HEK293T (cell line): ENCODE results near the gene SOAT2.

ENCODE experiments used
- CTCF ChIA-PET: fragments of 350-600 bp; formaldehyde crosslinking; extraction: SDS; loops from one replicate; lab custom pipeline; 2021; ENCODE audit warnings: antibody characterized with exemption, inconsistent platforms; lab: Yijun Ruan, JAX
- POLR2A ChIA-PET: fragments of 350-600 bp; formaldehyde crosslinking; extraction: SDS; loops from one replicate; lab custom pipeline; 2020; ENCODE audit warnings: antibody characterized with exemption, inconsistent platforms; lab: Yijun Ruan, JAX
- DNase-seq: peaks from one replicate; pipeline ENCODE4 v3.0.0; 2012; ENCODE audit warnings: mixed read lengths; ENCODE audit errors: extremely low spot score
- ARNT ChIP-seq: fragments of 450-650 bp; IDR thresholded peaks from 2 replicates; pipeline ENCODE4 v1.6.1; 2017; ENCODE audit warnings: mild to moderate bottlenecking
- BHLHE40 ChIP-seq: fragments of 450-650 bp; IDR thresholded peaks from 2 replicates; pipeline ENCODE4 v1.6.1; 2016; ENCODE audit warnings: mild to moderate bottlenecking, moderate library complexity, borderline replicate concordance
- CTBP1 ChIP-seq: fragments of 450-650 bp; IDR thresholded peaks from 2 replicates; pipeline ENCODE4 v1.6.1; 2016; ENCODE audit warnings: borderline replicate concordance
- ELF4 ChIP-seq: fragments of 450-650 bp; IDR thresholded peaks from 2 replicates; pipeline ENCODE4 v1.6.1; 2017; ENCODE audit warnings: antibody characterized with exemption
- FOXA1 ChIP-seq: fragments of 450-650 bp; IDR thresholded peaks from 2 replicates; pipeline ENCODE4 v1.6.1; 2016; ENCODE audit warnings: mild to moderate bottlenecking
- FOXK2 ChIP-seq: fragments of 450-650 bp; IDR thresholded peaks from 2 replicates; pipeline ENCODE4 v1.6.1; 2016; ENCODE audit warnings: mild to moderate bottlenecking
- FOXM1 ChIP-seq: fragments of 450-650 bp; IDR thresholded peaks from 2 replicates; pipeline ENCODE4 v1.6.1; 2017; ENCODE audit warnings: mild to moderate bottlenecking, borderline replicate concordance
- HDGF ChIP-seq: fragments of 450-650 bp; IDR thresholded peaks from 2 replicates; pipeline ENCODE4 v1.6.1; 2017; ENCODE audit warnings: antibody characterized with exemption, borderline replicate concordance
- L3MBTL2 ChIP-seq: fragments of 450-650 bp; conservative IDR thresholded peaks from 2 replicates; pipeline ENCODE4 v1.6.1; 2016; ENCODE audit warnings: mild to moderate bottlenecking
- LEF1 ChIP-seq: fragments of 450-650 bp; IDR thresholded peaks from 2 replicates; pipeline ENCODE4 v1.6.1; 2017; ENCODE audit warnings: mild to moderate bottlenecking, borderline replicate concordance
- NFRKB ChIP-seq: fragments of 450-650 bp; IDR thresholded peaks from 2 replicates; pipeline ENCODE4 v1.6.1; 2016; ENCODE audit warnings: mild to moderate bottlenecking, moderate library complexity
- PKNOX1 ChIP-seq: fragments of 450-650 bp; IDR thresholded peaks from 2 replicates; pipeline ENCODE4 v1.6.1; 2016
- SP1 ChIP-seq: fragments of 450-650 bp; IDR thresholded peaks from 2 replicates; pipeline ENCODE4 v1.6.1; 2017
- SUZ12 ChIP-seq: fragments of 450-650 bp; IDR thresholded peaks from 2 replicates; pipeline ENCODE4 v1.6.1; 2016; ENCODE audit warnings: mild to moderate bottlenecking
- TARDBP ChIP-seq: fragments of 450-650 bp; IDR thresholded peaks from 2 replicates; pipeline ENCODE4 v1.6.1; 2016
- ZNF384 ChIP-seq: fragments of 450-650 bp; IDR thresholded peaks from 2 replicates; pipeline ENCODE4 v1.6.1; 2016

SOAT2 gene

DNA sequence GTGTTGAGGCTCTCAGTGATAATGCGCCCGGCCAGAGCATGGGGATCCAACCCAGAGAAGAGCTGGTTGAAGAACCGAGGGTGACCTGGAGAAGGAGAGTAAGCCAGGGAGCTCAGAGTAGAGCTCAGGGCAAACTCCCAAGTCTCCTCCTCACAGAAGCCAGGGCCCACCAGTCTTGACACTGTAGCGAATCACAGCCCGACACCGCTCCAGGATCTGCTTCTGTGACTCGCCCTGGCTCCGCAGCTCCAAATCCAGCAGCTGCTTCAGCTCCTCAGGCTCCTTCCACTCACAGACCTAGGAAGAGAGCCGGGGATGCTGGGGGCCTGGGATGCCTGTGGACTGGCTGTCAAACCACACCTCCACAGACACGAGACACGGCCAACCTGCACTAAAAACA lies 69.1 kb downstream of the SOAT2 start:
- TF ChIP-seq ZNF384 (no peak), PKNOX1 (no peak), SUZ12 (no peak), FOXA1 (no peak), CTBP1 (no peak), NFRKB (no peak), FOXM1 (no peak), BHLHE40 (no peak), L3MBTL2 (no peak), HDGF (no peak), FOXK2 (no peak), SP1 (no peak), ELF4 (no peak), ARNT (no peak)
- POLR2A ChIA-PET, result interaction anchor here (1.4 kb wide), 1 partner anchor 8 kb away, joined by 5 read pairs; the partner anchor contains the start of genes CSAD and ZNF740
- CTCF ChIA-PET, result interaction anchor here (0.6 to 1.2 kb wide), 2 partner anchors 13 to 15 kb away, joined by 4 to 5 read pairs; no protein-coding TSS in a partner anchor
- no peak for DNase-seq

DNA sequence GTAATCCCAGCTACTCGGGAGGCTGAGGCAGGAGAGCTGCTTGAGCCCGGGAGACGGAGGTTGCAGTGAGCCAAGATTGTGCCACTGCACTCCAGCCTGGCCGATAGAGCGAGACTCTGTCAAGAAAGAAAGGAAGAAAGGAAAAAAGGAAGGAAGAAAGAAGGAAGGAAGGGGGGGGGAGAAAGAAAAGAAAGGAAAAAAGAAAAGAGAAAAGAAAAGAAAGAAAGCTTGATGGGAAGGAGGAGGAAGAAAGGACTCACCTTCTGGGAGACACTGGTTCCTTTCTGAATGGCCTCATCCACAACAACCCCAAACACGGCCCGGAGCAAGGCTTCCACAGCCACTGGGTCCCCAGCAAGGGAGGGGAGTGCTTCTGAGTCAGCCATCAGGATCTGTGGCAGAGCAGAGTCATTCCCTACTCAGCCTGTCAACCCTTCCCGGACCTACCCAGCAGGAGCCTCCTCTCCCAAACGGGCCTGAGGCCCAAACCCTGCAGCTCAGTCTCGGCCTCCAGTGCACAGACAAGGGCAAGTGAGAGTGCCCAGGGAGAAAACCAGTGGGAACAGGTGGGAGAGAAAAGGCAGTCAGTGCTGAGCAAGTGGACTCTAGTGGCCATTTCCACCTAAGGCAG lies 69.9 kb downstream of the SOAT2 start:
- DNase-seq, result no peak
- CTCF ChIA-PET, result interaction anchor here (0.6 to 3.2 kb wide), 4 partner anchors 13 to 148 kb away, joined by 3 to 15 read pairs (median 4); no protein-coding TSS in a partner anchor
- POLR2A ChIA-PET, result interaction anchor here (1.4 kb wide), 1 partner anchor 8 kb away, joined by 5 read pairs; the partner anchor contains the start of genes CSAD and ZNF740
- TF ChIP-seq ARNT (no peak), ELF4 (no peak), FOXA1 (no peak), BHLHE40 (no peak), NFRKB (no peak), TARDBP (no peak), L3MBTL2 (no peak), LEF1 (no peak)
